A673 (cell line): ENCODE measurements around the gene TBCA.

ENCODE experiments used
- EZH2 ChIP-seq: fragments of 200-600 bp; sonication (generic); IDR thresholded peaks from 2 replicates; pipeline ENCODE4 v1.6.1; 2017; ENCODE audit warnings: borderline replicate concordance, low read depth, mild to moderate bottlenecking, mixed read lengths, antibody characterized with exemption, low read length; ENCODE audit not compliant: poor library complexity, severe bottlenecking
- TF ChIP-seq, protein P1 (sequence below): fragments of 300-800, 200-600 bp; sonication (generic); conservative IDR thresholded peaks from 2 replicates; pipeline ENCODE4 v1.5.1; 2017; ENCODE audit warnings: low read depth, mild to moderate bottlenecking, antibody characterized with exemption, low read length, moderate library complexity, mixed read lengths

DNA sequence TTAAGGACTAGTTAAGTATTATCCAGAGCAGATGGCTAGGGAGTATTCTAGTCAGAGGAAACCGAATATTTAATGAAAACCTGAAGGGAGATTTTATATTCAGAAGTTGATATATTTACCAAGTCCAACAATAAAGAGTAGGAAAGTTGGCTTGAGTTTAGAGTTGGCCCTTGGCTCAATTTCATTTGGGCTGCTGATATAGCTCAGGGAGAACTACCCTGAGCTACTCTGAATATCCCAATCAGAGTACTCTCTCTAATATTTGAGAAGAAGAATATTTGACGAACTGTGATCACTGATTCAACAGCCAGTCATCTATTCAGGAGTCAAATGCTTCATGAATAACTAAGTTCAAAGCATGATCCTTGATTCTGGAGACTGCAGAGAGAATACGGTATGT is 34.5 kb downstream of the TBCA start:
- no peak for TF ChIP-seq EZH2
- TF ChIP-seq, protein P1, sequence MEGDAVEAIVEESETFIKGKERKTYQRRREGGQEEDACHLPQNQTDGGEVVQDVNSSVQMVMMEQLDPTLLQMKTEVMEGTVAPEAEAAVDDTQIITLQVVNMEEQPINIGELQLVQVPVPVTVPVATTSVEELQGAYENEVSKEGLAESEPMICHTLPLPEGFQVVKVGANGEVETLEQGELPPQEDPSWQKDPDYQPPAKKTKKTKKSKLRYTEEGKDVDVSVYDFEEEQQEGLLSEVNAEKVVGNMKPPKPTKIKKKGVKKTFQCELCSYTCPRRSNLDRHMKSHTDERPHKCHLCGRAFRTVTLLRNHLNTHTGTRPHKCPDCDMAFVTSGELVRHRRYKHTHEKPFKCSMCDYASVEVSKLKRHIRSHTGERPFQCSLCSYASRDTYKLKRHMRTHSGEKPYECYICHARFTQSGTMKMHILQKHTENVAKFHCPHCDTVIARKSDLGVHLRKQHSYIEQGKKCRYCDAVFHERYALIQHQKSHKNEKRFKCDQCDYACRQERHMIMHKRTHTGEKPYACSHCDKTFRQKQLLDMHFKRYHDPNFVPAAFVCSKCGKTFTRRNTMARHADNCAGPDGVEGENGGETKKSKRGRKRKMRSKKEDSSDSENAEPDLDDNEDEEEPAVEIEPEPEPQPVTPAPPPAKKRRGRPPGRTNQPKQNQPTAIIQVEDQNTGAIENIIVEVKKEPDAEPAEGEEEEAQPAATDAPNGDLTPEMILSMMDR = no peak
